D721Med (cell line): ENCODE data around the gene RAB6B.

ENCODE experiments used
- DNase-seq: peaks from one replicate; pipeline ENCODE4 v3.0.0; 2011; ENCODE audit warnings: low spot score; ENCODE audit not compliant: insufficient read length
- FAIRE-seq: peaks from 2 replicates; lab custom pipeline; 2011; peaks lifted over from hg19 to GRCh38; lab: Jason Lieb, UNC
- TF ChIP-seq, protein P1 (sequence below): IDR thresholded peaks from 2 replicates; pipeline ENCODE4 v1.5.1; 2012; ENCODE audit warnings: mild to moderate bottlenecking, control low read depth; ENCODE audit not compliant: insufficient read depth; ENCODE audit errors: missing control alignments

RAB6B gene

DNA sequence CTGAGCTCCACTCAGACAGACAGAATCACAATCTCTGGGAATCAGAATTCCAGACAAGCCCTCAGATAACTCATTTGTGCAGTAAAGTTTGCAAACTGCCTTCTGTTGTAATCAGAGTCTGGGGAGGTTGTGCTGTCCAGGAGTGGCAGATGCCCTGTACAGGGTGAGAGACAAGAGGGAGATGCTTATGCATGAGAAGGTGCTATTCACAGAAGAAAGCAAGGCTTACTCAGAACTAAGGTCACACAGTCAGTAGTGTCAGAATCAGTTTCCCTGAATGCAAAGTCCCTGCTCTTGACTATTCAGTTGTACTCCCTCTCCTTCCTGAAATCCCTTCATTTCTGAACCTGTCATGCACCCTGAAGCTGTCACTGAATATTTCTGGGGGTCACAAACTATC, 46.3 kb downstream of the RAB6B start:
- no peak for DNase-seq
- TF ChIP-seq, protein P1, sequence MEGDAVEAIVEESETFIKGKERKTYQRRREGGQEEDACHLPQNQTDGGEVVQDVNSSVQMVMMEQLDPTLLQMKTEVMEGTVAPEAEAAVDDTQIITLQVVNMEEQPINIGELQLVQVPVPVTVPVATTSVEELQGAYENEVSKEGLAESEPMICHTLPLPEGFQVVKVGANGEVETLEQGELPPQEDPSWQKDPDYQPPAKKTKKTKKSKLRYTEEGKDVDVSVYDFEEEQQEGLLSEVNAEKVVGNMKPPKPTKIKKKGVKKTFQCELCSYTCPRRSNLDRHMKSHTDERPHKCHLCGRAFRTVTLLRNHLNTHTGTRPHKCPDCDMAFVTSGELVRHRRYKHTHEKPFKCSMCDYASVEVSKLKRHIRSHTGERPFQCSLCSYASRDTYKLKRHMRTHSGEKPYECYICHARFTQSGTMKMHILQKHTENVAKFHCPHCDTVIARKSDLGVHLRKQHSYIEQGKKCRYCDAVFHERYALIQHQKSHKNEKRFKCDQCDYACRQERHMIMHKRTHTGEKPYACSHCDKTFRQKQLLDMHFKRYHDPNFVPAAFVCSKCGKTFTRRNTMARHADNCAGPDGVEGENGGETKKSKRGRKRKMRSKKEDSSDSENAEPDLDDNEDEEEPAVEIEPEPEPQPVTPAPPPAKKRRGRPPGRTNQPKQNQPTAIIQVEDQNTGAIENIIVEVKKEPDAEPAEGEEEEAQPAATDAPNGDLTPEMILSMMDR: no peak
- FAIRE-seq: no peak

DNA sequence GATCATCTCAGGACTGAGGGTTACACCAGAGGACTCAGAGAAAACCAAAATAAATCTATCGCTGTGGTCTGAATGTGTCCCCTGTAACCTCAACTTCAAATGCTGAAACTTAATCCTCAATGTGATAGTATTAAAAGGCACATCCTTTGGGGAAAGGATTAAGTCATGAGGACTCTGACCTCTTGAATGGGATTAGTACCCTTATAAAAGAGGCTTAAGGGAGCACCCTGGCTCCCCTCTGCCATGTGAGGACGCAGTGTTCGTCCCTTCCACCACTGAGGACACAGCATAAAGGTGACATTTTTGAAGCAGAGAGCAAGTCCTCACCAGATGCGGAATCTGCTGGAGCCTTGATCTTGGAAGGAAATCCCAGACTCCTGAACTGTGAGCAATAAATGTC, 50.6 kb downstream of the RAB6B start:
- TF ChIP-seq, protein P1: no peak
- FAIRE-seq: no peak
- DNase-seq: no peak

DNA sequence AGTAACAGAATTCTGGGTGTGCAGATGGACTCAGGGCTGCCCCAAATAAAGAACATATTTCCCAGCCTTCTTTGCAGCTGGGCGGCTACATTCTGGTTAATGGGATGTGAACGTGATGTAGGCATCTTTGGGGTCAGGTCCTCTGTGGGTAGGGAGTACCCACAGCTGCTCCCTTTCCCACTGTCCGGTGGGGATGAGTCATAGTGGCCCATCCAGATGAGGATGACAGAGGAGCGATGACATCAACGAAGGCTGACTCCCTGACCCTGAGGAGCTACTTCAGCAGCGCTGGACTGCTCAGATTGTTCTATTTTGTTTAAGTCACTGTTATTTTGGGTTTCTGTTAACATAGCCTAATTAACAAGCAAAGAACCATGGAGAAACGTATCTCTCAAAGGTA, 52.0 kb downstream of the RAB6B start:
- TF ChIP-seq, protein P1: no peak
- no peak for DNase-seq
- no peak for FAIRE-seq

DNA sequence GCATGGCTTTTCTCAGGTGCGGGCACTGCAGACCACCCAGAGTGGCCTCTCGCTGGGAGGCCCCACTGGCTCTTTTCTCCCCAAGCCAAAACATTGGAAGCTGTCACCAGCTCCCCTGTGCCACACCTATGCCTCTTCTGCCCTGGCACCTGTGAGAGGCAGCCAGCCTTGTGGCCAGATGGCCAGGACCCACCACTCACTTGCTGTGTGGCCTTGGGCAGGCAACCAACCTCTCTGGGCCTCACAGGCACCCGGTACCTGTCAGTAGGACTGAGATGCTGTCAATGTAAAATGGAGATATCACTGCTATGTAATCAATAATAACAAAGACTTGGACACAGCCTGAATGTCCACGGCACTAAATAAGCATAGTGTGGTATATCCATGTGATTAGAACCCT, 53.5 kb downstream of the RAB6B start:
- TF ChIP-seq, protein P1: no peak
- DNase-seq: no peak
- no peak for FAIRE-seq

DNA sequence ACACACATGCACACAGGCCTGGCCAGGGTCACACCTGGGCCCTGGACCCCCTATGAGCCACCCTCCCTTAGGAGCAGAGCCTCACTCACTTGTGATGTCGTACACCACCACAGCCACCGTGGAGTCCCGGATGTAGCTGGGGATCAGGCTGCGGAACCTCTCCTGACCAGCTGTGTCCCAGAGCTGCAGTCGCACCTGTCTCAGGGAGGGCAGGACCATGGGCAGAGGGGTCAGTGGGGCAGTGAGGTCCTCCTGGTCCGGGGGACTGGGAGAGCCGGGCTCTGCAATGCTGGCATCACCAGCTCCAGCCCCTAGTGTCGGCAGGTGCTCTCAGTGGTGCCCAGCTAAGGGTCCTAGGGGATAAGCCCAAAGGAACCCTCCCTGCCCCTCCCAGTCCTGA, 54.5 kb downstream of the RAB6B start:
- FAIRE-seq: no peak

DNA sequence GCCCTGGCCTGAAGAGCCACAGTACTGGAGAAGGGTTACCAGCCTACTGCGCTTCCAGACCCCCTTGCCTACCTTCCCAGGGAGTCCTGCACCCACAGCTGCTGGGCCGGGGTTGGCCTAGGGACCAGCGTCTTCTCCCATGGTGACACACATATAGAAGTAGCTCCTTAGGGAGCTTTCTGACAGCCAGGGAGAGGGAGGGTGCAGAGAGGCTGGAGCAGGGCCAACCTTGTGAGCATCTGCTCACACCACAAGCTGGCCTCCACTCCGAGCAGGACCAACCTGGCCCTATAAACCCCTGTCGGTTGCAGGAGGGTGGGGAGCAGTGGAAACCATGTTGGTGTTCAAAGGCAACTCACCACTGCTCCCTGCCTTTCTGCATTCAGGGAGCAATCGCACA, 54.9 kb downstream of the RAB6B start:
- DNase-seq: no peak
- FAIRE-seq: no peak
- TF ChIP-seq, protein P1: no peak

More for the DNA sequence above, 54.5 kb downstream of the RAB6B start:
- no peak for DNase-seq
- TF ChIP-seq, protein P1: no peak

DNA sequence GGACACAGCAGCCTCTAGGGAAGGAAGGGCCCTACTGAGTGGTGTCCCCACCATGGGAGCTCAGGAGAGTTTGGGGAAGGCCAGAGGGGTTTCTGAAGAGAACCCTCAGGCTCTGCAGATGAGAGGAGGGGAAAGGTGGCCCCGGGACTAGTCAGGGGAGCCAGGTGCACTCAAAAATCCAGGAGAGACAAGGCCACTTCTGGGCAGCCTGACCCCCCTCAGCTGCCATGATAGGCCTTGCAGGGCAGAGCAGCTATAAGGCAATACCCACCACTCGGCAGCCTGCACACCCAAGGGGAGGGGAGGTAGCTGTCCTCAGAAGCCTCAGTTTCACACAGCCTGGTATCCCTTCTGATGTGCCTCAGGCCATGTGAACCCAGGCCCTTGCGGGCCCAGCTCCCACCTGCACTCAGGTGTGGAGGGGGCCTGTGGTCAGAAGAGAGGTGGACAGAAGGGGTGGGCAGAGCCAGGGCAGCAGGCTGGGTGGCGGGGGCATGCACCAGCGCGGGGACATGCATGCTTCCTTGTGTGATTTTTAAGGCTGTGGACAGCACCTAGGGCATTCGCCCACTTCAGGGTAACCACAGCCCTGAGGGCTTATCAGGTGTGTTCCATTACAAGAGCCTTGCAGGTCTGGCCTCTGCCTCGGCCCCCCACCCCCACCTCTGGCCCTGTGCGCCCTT, 55.5 kb downstream of the RAB6B start:
- no peak for FAIRE-seq
- TF ChIP-seq, protein P1: no peak
- DNase-seq: no peak
